Activated T-cell treated with anti-CD3 and anti-CD28 coated beads, Interleukin-2, amount 50 U/mL, for 24 hours (primary cell): ENCODE data around the gene NFATC1.

Experiments used
- DNase-seq: peaks from one replicate; pipeline ENCODE4 v3.0.0-alpha.2; 2020
- H3K27ac Mint-ChIP-seq: 2 replicates; pipeline ENCODE4 v1.8.0; 2020; ENCODE audit warnings: mild to moderate bottlenecking, mixed read lengths
- H3K27me3 Mint-ChIP-seq: 2 replicates; pipeline ENCODE4 v1.8.0; 2020; ENCODE audit warnings: mixed read lengths
- H3K36me3 Mint-ChIP-seq: 2 replicates; pipeline ENCODE4 v1.8.0; 2020; ENCODE audit warnings: low read depth, mixed read lengths
- H3K4me1 Mint-ChIP-seq: 2 replicates; pipeline ENCODE4 v1.8.0; 2020; ENCODE audit warnings: low read depth, mixed read lengths
- H3K4me3 Mint-ChIP-seq: 2 replicates; pipeline ENCODE4 v1.8.0; 2020; ENCODE audit warnings: mild to moderate bottlenecking, moderate library complexity, mixed read lengths
- H3K9me3 Mint-ChIP-seq: 2 replicates; pipeline ENCODE4 v1.8.0; 2020; ENCODE audit warnings: mixed read lengths

NFATC1 gene

DNA sequence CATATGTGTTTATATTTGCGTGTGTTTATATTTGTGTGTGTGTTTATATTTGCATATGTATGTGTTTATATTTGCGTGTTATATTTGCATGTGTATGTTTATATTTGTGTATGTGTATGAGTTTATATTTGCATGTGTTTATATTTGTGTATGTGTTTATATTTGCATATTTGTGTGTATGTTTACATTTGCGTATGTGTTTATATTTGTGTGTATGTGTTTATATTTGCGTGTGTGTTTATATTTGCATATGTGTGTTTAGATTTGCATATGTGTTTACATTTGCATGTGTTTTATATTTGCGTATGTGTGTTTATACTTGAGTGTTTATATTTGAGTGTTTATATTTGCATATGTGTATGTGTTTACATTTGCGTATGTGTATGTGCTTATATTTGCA is 168.2 kb downstream of the NFATC1 start:
- H3K9me3 Mint-ChIP-seq = no peaks in the 10 kb centered on the region
- H3K27ac Mint-ChIP-seq = no peak overlapping the region
- no peak overlapping the region for H3K4me3 Mint-ChIP-seq
- no peaks in the 10 kb centered on the region for H3K36me3 Mint-ChIP-seq
- H3K27me3 Mint-ChIP-seq = peaks cover 2% of the 10 kb centered on the region
- DNase-seq = no peak
- H3K4me1 Mint-ChIP-seq = no peaks in the 10 kb centered on the region

DNA sequence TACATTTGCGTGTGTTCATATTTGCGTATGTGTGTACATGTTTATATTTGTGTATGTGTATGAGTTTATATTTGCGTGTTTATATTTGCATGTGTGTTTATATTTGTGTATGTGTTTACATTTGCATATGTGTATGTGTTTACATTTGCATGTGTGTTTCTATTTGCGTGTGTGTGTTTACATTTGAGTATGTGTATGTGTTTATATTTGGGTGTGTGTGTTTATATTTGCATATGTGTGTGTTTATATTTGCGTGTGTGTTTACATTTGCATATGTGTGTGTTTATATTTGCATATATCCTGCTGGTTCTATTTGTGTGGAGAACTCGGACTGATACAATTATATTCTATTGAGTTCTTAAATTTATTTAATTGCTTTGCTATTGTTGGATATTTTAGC is 168.7 kb downstream of the NFATC1 start:
- Mint-ChIP-seq H3K4me3 (no peak overlapping the region), H3K27ac (no peak overlapping the region), H3K27me3 (peaks cover 5% of the 10 kb centered on the region), H3K36me3 (no peaks in the 10 kb centered on the region), H3K9me3 (no peaks in the 10 kb centered on the region), H3K4me1 (no peaks in the 10 kb centered on the region)
- no peak for DNase-seq

DNA sequence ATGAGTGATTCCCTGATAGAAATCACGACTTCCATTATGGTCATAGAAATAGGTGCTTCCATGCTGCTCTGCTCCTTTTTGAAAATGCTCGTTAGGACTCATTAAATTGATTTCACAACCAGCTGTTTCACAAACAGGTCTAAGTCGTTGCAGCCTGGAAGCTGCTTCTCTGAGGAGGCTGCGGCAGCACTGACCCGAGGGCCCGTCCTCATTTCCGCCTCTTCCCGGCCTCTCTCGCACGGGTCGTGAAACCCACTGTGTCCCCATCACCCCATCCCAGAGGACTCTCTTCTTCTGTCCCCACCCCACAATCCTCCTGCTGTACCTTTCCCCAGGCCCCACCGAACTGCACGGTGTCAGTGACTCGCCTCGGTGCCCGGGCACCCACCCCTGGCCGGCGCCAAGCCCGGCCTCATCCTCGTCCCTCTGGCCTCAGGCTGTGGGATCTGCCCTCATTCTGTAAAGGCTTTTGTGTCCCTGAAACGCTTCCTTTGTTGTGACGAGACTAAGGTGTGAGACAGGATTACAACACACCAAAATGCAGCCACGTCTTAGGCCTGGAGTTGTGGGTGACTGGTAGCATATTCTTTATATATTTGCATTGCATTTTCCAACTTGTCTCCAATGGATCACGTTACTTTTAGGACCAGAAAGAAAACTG is 171.2 kb downstream of the NFATC1 start:
- DNase-seq = no peak
- H3K27ac Mint-ChIP-seq = no peak overlapping the region
- H3K4me3 Mint-ChIP-seq = no peak overlapping the region

DNA sequence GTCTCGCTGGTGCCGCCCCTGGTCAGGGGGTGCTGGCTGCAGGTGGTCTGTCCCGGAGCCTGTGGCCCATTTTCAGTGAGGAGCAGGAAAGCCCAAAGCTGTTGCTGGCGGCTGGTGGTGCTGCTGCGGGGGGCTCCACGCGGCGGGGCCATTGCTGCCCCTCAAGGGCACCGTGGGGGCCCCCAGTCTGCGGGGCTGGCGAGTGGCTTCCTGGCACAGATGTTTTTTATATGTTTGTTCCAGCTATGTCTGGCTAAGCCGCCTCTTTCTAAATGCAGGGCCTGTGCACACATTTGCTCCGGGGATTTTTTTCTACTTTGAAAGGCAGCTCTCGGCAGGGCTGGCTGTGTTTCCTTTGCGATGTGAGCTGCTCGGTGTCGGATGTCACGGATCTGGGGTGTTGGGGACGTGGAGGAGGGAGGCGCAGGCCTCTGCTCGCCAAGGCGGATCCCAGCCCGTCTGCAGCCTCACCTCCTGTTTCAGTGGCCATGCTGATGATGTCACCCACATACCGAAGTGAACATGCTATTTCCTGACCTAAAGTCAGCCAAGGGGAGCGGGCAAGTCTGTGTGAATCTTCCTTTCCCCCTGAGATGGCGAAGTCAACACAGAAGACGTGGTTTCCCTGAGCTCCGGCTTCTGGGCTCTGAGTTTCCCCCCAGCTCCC is 171.9 kb downstream of the NFATC1 start:
- peaks cover 5% of the 10 kb centered on the region for H3K27me3 Mint-ChIP-seq
- H3K36me3 Mint-ChIP-seq = peaks cover 2% of the 10 kb centered on the region
- peaks cover 5% of the 10 kb centered on the region for H3K9me3 Mint-ChIP-seq
- H3K4me1 Mint-ChIP-seq = peaks cover 6% of the 10 kb centered on the region
- H3K4me3 Mint-ChIP-seq = no peak overlapping the region
- H3K27ac Mint-ChIP-seq = no peak overlapping the region
- no peak for DNase-seq

More for the DNA sequence above, 171.2 kb downstream of the NFATC1 start:
- H3K27me3 Mint-ChIP-seq = peaks cover 5% of the 10 kb centered on the region
- H3K9me3 Mint-ChIP-seq = no peaks in the 10 kb centered on the region
- peaks cover 6% of the 10 kb centered on the region for H3K4me1 Mint-ChIP-seq
- H3K36me3 Mint-ChIP-seq = no peaks in the 10 kb centered on the region

DNA sequence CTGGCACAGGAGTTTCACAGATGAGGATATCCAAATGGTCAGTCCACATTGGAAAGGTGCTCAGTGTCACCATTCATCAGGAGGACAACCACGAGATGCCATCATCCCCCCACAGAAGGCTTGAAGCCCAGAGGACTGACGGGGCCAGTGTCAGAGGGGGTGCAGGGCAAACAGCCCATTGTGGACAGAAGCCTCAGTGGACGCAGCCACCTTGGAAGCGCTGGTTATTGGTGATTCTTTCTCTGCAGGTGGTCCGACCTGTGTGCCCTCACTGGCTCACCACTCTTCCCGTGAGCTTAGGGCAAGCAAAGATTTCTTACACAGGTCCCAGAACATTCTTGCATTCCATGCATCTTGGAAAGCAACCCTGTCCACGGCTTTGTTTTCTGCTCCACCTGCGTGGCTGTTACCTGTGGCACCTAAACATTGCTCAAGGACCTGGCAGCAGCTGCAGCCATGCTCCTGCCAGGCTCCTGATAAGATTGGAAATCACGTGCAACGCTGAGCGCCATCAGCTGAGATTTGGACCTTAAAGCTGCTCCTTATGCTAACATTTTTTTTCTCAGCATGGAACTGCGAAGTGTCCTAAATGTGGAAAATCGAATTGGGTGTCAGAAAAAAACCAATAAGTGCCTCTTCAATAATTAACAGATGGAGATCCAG is 172.9 kb downstream of the NFATC1 start:
- peaks cover 5% of the 10 kb centered on the region for H3K27me3 Mint-ChIP-seq
- H3K4me3 Mint-ChIP-seq = no peak overlapping the region
- peaks cover 6% of the 10 kb centered on the region for H3K4me1 Mint-ChIP-seq
- DNase-seq = no peak
- no peak overlapping the region for H3K27ac Mint-ChIP-seq
- peaks cover 7% of the 10 kb centered on the region for H3K36me3 Mint-ChIP-seq
- peaks cover 16% of the 10 kb centered on the region for H3K9me3 Mint-ChIP-seq

DNA sequence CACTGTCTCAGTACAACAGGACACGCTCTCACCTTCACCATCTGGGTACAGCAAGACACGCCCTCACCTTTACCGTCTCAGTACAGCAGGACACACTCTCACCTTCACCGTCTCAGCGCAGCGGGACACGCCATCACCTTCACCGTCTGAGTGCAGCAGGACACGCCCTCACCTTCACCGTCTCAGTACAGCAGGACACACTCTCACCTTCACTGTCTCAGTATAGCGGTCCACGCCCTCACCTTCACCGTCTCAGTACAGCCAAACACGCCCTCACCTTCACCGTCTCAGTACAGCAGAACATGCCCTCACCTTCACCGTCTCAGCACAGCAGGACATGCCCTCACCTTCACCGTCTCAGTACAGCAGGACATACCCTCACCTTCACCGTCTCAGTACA is 174.0 kb downstream of the NFATC1 start:
- Mint-ChIP-seq H3K27me3 (peaks cover 5% of the 10 kb centered on the region), H3K27ac (no peak overlapping the region), H3K4me1 (peaks cover 9% of the 10 kb centered on the region), H3K36me3 (peaks cover 7% of the 10 kb centered on the region), H3K9me3 (peaks cover 16% of the 10 kb centered on the region), H3K4me3 (no peak overlapping the region)
- no peak for DNase-seq

DNA sequence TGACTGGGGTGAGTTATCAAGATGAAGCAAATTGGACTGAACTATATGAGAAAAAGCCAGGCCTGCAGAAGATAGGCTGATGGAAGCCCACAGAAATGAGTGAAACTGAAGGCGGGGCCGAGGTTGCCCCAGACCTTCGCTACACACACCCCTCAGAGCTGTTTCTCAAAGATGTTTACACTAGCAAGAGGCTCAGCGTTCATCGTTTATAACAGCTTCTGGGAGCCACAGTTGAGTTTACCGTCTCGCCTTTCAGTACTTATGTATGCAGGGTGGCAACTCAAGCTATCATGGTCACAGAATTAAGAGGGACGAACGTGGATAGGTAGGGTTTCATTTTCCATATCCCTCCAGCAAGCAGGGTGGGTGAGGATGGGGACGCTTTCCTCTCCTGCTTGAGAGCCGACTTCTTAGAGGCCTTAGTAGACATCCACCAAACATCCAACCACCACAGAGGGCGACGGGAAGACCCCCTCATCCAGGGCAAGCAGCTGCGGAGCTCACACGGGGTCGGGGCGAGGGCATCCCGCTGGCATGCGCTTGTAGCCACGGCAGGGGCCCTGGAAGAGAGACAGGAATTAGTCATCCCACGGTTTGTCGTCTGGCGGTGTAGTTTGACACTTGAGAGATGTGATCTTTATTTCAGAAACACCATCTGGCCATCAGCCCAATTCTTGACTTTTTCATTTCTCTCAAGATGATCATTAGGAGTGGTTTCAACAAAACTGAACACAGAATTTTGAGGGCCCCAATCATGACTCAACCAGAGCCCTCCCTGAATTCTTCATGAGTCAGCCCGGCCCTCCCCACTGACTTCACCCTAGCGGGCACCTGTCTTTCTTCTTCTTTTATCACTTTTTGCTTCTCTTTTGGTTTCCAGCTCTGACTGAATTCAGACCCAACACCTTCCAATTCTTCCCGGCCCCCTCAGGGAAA is 174.8 kb downstream of the NFATC1 start:
- no peak for DNase-seq
- peaks cover 7% of the 10 kb centered on the region for H3K36me3 Mint-ChIP-seq
- H3K4me1 Mint-ChIP-seq = peaks cover 16% of the 10 kb centered on the region
- peak overlapping the region; percentile 14 for H3K27ac Mint-ChIP-seq
- H3K9me3 Mint-ChIP-seq = peaks cover 16% of the 10 kb centered on the region
- H3K4me3 Mint-ChIP-seq = no peak overlapping the region
- H3K27me3 Mint-ChIP-seq = peaks cover 5% of the 10 kb centered on the region

DNA sequence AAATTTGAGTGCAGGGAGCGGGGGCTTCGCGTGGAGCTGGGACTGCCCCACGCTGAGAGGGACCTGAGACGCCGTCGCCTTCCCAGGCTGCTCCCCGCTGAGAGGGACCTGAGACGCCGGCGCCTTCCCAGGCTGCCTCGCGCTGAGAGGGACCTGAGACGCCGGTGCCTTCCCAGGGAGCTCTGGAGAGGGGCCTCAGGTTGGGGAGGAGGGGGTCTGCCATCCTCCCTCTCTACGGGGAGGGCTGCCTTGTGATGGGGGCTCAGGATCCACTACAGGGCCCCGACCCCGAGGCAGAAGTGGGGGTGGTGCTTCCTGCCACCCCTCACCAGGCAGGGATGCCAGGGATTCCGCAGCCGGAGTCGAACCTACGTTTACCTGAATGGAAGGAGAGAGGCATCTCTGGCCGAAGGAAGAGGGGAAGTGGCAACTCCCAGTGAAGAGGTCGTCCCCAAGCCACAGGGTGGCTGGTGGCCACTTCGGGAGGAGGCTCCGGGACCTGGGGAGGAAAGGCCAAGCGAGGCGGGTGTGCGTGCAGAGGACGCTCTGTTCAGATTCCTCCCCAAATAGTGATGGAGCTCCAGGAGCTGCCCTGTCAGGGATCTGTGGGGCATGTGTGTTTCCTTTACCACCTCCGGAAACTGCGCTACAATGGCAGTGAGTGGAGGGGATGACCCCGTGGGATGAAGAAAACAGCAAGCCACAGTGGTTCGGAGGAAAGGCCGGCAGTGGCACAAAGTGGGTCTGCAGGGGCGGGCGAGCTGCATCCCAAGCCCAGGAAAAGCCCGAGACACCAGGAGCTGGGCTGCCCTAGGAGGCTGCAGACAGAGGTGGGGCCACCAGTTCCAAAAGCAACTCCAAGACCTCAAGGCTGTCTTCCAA is 175.7 kb downstream of the NFATC1 start:
- H3K4me3 Mint-ChIP-seq = no peak overlapping the region

DNA sequence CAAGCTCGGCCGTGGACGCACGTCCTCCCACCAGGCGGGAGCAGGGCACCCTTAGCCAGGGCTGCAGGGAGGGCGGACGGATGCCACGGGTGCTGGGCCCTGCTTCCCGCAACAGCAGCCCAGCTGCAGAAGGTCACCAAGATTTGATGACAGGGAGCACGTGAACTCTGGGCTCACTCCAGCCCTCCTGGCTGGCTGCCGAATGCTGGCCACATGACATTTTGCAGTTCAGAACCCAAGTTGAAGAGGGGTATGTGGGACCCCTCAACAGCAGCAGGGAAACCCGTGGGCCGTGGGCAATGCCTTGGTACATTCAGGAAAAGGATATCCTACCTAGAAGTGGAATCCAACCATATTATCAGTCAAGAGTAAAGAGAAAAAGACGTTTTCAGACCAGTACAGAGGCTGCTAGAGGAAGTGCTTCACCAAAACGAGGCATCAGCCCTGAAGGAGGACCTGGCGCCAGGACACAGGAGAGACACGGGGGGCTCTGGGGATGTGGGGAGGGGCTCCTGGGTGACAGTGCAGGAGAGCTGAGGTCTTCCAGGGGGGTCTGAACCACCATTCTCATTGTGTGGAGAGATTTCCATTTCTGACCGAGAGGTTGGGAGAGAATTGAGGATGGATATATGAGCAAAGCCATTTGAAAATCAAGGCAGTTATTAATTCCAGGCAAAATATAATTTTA is 176.5 kb downstream of the NFATC1 start:
- Mint-ChIP-seq H3K27ac (no peak overlapping the region), H3K4me3 (no peak overlapping the region), H3K36me3 (peaks cover 7% of the 10 kb centered on the region), H3K9me3 (peaks cover 16% of the 10 kb centered on the region), H3K4me1 (peaks cover 19% of the 10 kb centered on the region), H3K27me3 (peaks cover 5% of the 10 kb centered on the region)
- DNase-seq = no peak

More for the DNA sequence above, 175.7 kb downstream of the NFATC1 start:
- Mint-ChIP-seq H3K27ac (peak overlapping the region; percentile 14), H3K36me3 (peaks cover 7% of the 10 kb centered on the region), H3K9me3 (peaks cover 16% of the 10 kb centered on the region), H3K27me3 (peaks cover 5% of the 10 kb centered on the region), H3K4me1 (peaks cover 19% of the 10 kb centered on the region)
- DNase-seq = no peak

DNA sequence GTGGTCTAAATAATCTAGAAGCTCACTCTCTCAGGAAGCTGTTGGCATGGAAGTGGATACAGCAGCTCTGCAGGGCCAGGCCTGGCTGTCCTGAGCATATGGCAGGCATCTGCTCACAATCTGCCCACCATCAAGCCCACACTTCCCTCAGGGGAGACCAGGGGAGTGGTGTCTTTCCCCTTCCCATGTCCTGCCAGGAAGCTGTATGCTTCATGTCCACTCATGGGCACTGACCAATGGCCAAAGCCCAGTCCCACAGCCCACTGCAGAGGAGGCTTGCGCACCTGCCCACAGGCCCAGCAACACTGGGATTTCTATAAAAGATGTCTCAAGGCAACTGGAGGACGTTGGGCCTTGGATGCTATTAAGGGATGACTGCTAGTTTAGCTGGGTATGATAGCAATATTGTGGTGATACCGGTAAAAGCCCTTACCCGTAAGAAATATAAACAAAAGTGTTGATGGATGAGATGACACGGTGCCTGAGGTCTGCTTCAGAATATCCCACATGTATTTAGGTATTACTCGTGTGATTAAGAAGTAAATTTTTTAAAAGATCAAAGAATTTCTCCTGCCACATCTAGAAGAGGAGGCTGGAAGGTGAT is 177.2 kb downstream of the NFATC1 start:
- Mint-ChIP-seq H3K9me3 (peaks cover 16% of the 10 kb centered on the region), H3K4me1 (peaks cover 20% of the 10 kb centered on the region), H3K27me3 (peaks cover 5% of the 10 kb centered on the region), H3K4me3 (no peak overlapping the region), H3K27ac (no peak overlapping the region), H3K36me3 (peaks cover 7% of the 10 kb centered on the region)
- no peak for DNase-seq

DNA sequence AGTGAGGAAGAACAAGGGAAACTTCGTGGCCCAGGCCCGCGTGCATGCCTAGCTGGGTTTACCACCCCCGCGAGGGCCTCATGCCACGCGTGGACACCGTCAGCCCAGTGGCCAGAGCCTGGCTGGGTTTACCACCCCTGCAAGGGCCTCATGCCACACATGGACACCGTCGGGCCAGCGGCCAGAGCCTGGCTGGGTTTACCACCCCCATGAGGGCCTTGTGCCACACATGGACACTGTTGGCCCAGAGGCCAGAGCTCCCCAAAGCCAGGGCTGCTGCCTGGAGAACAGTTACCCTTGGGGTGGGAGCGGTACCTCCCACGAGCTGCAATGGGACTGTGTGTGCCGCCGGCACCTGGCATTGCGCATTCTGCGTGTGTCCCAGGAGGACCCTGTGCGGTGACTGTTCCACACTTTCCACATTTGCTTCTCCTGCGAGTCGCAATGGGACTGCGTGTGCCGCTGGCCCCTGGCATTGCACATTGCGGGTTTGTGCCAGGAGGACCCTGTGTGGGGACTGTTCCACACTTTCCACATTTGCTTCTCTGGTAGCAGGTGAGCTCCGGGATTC is 178.3 kb downstream of the NFATC1 start:
- Mint-ChIP-seq H3K9me3 (peaks cover 16% of the 10 kb centered on the region), H3K4me1 (peaks cover 20% of the 10 kb centered on the region), H3K27me3 (peaks cover 2% of the 10 kb centered on the region), H3K27ac (no peak overlapping the region), H3K36me3 (peaks cover 7% of the 10 kb centered on the region), H3K4me3 (no peak overlapping the region)
- no peak for DNase-seq

DNA sequence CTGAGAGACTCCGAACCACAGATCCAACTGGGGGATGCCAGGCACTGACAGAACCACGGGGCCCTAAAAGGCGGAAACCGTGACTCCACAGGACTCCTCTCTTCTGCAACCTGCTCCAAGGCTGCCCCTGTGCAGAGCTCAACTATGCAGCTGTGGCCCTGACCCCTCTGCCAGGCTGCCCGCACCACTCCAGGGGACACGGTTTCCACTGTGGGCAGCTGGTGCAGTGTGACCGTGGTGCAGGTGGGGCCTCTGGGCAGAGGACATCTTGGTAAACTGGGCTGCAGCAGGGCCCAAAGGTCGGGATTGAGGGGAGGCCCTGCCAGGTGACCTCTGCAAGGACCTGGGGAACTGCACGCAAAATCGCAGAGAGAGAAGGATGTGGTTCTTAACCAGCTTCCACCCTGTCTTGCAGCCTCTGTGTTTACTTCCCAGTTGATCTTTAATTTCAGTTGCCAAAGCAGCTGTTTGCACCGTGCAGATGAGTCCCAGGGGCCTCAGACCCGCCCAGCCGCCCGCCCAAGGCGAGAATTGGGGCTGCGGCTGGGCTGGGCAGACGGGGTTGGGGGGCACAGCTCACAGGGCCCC is 179.3 kb downstream of the NFATC1 start:
- DNase-seq = no peak
- Mint-ChIP-seq H3K27ac (no peak overlapping the region), H3K27me3 (no peaks in the 10 kb centered on the region), H3K4me1 (peaks cover 20% of the 10 kb centered on the region), H3K36me3 (peaks cover 7% of the 10 kb centered on the region), H3K4me3 (no peak overlapping the region), H3K9me3 (peaks cover 16% of the 10 kb centered on the region)
